Measurements from ENCODE around the gene ADGRG6. TPM values are rescaled to one million over a fixed set of nuclear protein-coding genes. Genes with fewer than 3 reads are reported as not detected.

ADGRG6 gene
- total RNA-seq, 4 donors from 2014 or later: 15.7 to 75.2 (median 19.2) TPM

- no peak overlapping the region for H3K4me3 ChIP-seq
- in situ Hi-C loops (cut with MboI; ENCODE audit: low pct_ligation_motif_present in 1 of 4, low pct_unique_long_range_greater_than_20kb in 1 of 4, low sequenced_read_pairs in 3 of 4) (no loop called here), intact Hi-C loops (cut with DNase I; ENCODE audit: low total_unique reads) (no loop called here)
- H3K27ac ChIP-seq: no peak overlapping the region
- TF ChIP-seq POLR2AphosphoS5 (IDR thresholded peaks at IDR 0.05) (no peak), POLR2A (IDR thresholded peaks at IDR 0.05) (no peak), EP300 (IDR thresholded peaks at IDR 0.05; ENCODE audit: low read depth) (no peak)
- TF ChIP-seq, protein P1, sequence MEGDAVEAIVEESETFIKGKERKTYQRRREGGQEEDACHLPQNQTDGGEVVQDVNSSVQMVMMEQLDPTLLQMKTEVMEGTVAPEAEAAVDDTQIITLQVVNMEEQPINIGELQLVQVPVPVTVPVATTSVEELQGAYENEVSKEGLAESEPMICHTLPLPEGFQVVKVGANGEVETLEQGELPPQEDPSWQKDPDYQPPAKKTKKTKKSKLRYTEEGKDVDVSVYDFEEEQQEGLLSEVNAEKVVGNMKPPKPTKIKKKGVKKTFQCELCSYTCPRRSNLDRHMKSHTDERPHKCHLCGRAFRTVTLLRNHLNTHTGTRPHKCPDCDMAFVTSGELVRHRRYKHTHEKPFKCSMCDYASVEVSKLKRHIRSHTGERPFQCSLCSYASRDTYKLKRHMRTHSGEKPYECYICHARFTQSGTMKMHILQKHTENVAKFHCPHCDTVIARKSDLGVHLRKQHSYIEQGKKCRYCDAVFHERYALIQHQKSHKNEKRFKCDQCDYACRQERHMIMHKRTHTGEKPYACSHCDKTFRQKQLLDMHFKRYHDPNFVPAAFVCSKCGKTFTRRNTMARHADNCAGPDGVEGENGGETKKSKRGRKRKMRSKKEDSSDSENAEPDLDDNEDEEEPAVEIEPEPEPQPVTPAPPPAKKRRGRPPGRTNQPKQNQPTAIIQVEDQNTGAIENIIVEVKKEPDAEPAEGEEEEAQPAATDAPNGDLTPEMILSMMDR (IDR thresholded peaks at IDR 0.05): no peak
- no peak for DNase-seq
- no peaks in the 10 kb centered on the region for H3K9me3 ChIP-seq
- H3K4me1 ChIP-seq: no peaks in the 10 kb centered on the region
- 80 to 89% methylated on average over 1 to 2 of the region's 2 CpGs for WGBS, 2 donors (ENCODE audit: low coverage in 1 of 2)
- no peaks in the 10 kb centered on the region for H3K27me3 ChIP-seq
- H3K36me3 ChIP-seq: no peaks in the 10 kb centered on the region
Measured at GRCh38 chr6:142462260-142462659, 160.5 kb downstream of the ADGRG6 start.

GRCh38 chr6:142463988-142464387, 162.2 kb downstream of the ADGRG6 start:
- in situ Hi-C loops (cut with MboI; ENCODE audit: low pct_ligation_motif_present in 1 of 4, low pct_unique_long_range_greater_than_20kb in 1 of 4, low sequenced_read_pairs in 3 of 4): no loop called here
- Histone ChIP-seq H3K27me3 (no peaks in the 10 kb centered on the region), H3K36me3 (no peaks in the 10 kb centered on the region), H3K4me1 (no peaks in the 10 kb centered on the region), H3K4me3 (no peak overlapping the region), H3K9me3 (no peaks in the 10 kb centered on the region), H3K27ac (no peak overlapping the region)
- TF ChIP-seq POLR2AphosphoS5 (IDR thresholded peaks at IDR 0.05): no peak
- no peak for TF ChIP-seq POLR2A (IDR thresholded peaks at IDR 0.05)
- TF ChIP-seq EP300 (IDR thresholded peaks at IDR 0.05; ENCODE audit: low read depth): no peak
- TF ChIP-seq, protein P1 (IDR thresholded peaks at IDR 0.05): no peak
- intact Hi-C loops (cut with DNase I; ENCODE audit: low total_unique reads): no loop called here
- DNase-seq: no peak
- 82 to 87% methylated on average over 6 of the region's 6 CpGs for WGBS, 2 donors (ENCODE audit: low coverage in 1 of 2)

DNA sequence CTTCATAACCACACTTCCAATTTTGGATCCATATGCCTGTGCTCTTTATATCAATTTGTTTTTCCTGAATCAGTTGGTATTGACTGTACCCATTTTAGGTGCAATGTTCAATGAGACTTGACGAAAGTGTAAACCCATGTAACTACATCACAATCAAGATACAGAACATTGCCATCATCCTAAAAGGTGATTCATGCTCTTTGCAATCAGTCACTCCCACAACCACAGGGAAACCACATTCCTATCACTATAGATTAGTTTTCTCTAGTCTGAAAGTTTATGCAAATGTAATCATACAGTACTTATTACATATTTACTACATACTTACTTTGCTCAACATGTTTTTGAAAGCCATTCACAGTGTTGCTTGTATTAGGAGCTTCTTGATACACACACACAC, 167.4 kb downstream of the ADGRG6 start:
- no peak overlapping the region for H3K4me3 ChIP-seq
- intact Hi-C loops (cut with DNase I; ENCODE audit: low total_unique reads) (no loop called here), in situ Hi-C loops (cut with MboI; ENCODE audit: low pct_ligation_motif_present in 1 of 4, low pct_unique_long_range_greater_than_20kb in 1 of 4, low sequenced_read_pairs in 3 of 4) (no loop called here)
- no peak overlapping the region for H3K27ac ChIP-seq
- H3K9me3 ChIP-seq: no peaks in the 10 kb centered on the region
- no peaks in the 10 kb centered on the region for H3K4me1 ChIP-seq
- TF ChIP-seq POLR2A (IDR thresholded peaks at IDR 0.05) (no peak), EP300 (IDR thresholded peaks at IDR 0.05; ENCODE audit: low read depth) (no peak), POLR2AphosphoS5 (IDR thresholded peaks at IDR 0.05) (no peak)
- TF ChIP-seq, protein P1 (IDR thresholded peaks at IDR 0.05): no peak
- H3K27me3 ChIP-seq: no peaks in the 10 kb centered on the region
- H3K36me3 ChIP-seq: no peaks in the 10 kb centered on the region
- WGBS, 2 donors (ENCODE audit: low coverage in 1 of 2): 81 to 90% methylated on average over 1 of the region's 1 CpG
- no peak for DNase-seq

DNA sequence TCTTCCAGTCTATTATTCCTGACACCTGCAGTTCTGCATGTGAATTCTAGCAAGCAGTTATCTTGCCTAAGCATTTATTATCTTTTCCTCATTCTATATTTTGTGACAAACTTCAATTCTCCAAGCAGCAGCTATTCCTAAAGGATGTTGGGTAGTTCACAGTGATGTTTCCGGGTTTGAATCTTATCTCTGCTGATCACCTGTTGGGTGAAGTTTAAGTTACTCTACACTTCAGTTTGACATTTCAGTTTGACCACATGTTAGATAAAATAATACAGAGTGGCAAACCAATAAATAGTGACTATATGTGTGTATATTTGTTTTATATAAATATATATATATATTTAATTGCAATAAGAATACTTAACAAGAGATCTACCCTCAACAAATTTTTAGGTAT, 168.6 kb downstream of the ADGRG6 start:
- H3K4me3 ChIP-seq: no peak overlapping the region
- no peaks in the 10 kb centered on the region for H3K27me3 ChIP-seq
- H3K9me3 ChIP-seq: no peaks in the 10 kb centered on the region
- no peak for DNase-seq
- H3K36me3 ChIP-seq: no peaks in the 10 kb centered on the region
- intact Hi-C loops (cut with DNase I; ENCODE audit: low total_unique reads): no loop called here
- WGBS, 2 donors (ENCODE audit: low coverage in 1 of 2): 58 to 60% methylated on average over 1 of the region's 1 CpG
- no peak overlapping the region for H3K27ac ChIP-seq
- TF ChIP-seq EP300 (IDR thresholded peaks at IDR 0.05; ENCODE audit: low read depth): no peak
- TF ChIP-seq, protein P1 (IDR thresholded peaks at IDR 0.05): no peak
- TF ChIP-seq POLR2AphosphoS5 (IDR thresholded peaks at IDR 0.05): no peak
- TF ChIP-seq POLR2A (IDR thresholded peaks at IDR 0.05): no peak
- H3K4me1 ChIP-seq: no peaks in the 10 kb centered on the region
- in situ Hi-C loops (cut with MboI; ENCODE audit: low pct_ligation_motif_present in 1 of 4, low pct_unique_long_range_greater_than_20kb in 1 of 4, low sequenced_read_pairs in 3 of 4): no loop called here
